H9 (cell line): ENCODE measurements around the gene PIK3CD. TPM values are rescaled to one million over a fixed set of nuclear protein-coding genes. Genes with fewer than 3 reads are reported as not detected.

Source experiments
- DNase-seq: peaks from one replicate; pipeline ENCODE4 v3.0.0-alpha.2; 2017
- H2AFZ ChIP-seq: one replicate; pipeline ENCODE4 v1.6.1; 2013; ENCODE audit warnings: mild to moderate bottlenecking, low read length, control low read depth, moderate library complexity
- H2AK5ac ChIP-seq: 2 replicates; pipeline ENCODE4 v1.6.1; 2013; ENCODE audit warnings: low read length, control low read depth, mixed read lengths; ENCODE audit not compliant: insufficient read length
- H2BK120ac ChIP-seq: one replicate; pipeline ENCODE4 v1.6.1; 2013; ENCODE audit warnings: low read depth, mild to moderate bottlenecking, low read length, control low read depth, inconsistent platforms; ENCODE audit not compliant: poor library complexity, severe bottlenecking
- H2BK12ac ChIP-seq: 2 replicates; pipeline ENCODE4 v1.6.1; 2013; ENCODE audit warnings: low read length, control low read depth, mixed read lengths, low read depth; ENCODE audit not compliant: insufficient read length
- H2BK15ac ChIP-seq: 2 replicates; pipeline ENCODE4 v1.6.1; 2013; ENCODE audit warnings: low read depth, low read length, control low read depth
- H2BK20ac ChIP-seq: one replicate; pipeline ENCODE4 v1.6.1; 2013; ENCODE audit warnings: low read depth, mild to moderate bottlenecking, low read length, control low read depth, inconsistent platforms; ENCODE audit not compliant: poor library complexity, severe bottlenecking
- H2BK5ac ChIP-seq: 2 replicates; pipeline ENCODE4 v1.6.1; 2013; ENCODE audit warnings: low read length, control low read depth, mixed read lengths; ENCODE audit not compliant: insufficient read length
- H3K14ac ChIP-seq: 2 replicates; pipeline ENCODE4 v1.6.1; 2013; ENCODE audit warnings: low read length, control low read depth; ENCODE audit not compliant: insufficient read depth
- H3K18ac ChIP-seq: 2 replicates; pipeline ENCODE4 v1.6.1; 2013; ENCODE audit warnings: low read depth, mild to moderate bottlenecking, mixed read lengths, low read length, control low read depth; ENCODE audit not compliant: insufficient read length
- H3K23ac ChIP-seq: 2 replicates; pipeline ENCODE4 v1.6.1; 2013; ENCODE audit warnings: low read length, control low read depth, mixed read lengths, low read depth; ENCODE audit not compliant: insufficient read length
- H3K23me2 ChIP-seq: 2 replicates; pipeline ENCODE4 v1.6.1; 2013; ENCODE audit warnings: low read depth, mild to moderate bottlenecking, mixed read lengths, low read length, control low read depth; ENCODE audit not compliant: insufficient read length, poor library complexity, severe bottlenecking
- H3K27ac ChIP-seq: 2 replicates; pipeline ENCODE4 v1.5.1; 2013; ENCODE audit warnings: low read length, control low read depth, mixed read lengths, low read depth; ENCODE audit not compliant: insufficient read length
- H3K27me3 ChIP-seq: 2 replicates; pipeline ENCODE4 v1.6.1; 2013; ENCODE audit warnings: low read length, control low read depth, inconsistent platforms; ENCODE audit not compliant: insufficient read depth
- H3K4ac ChIP-seq: 2 replicates; pipeline ENCODE4 v1.6.1; 2013; ENCODE audit warnings: low read depth, mild to moderate bottlenecking, control low read depth, inconsistent platforms, low read length, moderate library complexity
- H3K4me1 ChIP-seq: 2 replicates; pipeline ENCODE4 v1.6.1; 2013; ENCODE audit warnings: low read length, control low read depth, inconsistent platforms; ENCODE audit not compliant: insufficient read depth
- H3K4me2 ChIP-seq: 2 replicates; pipeline ENCODE4 v1.6.1; 2013; ENCODE audit warnings: low read length, control low read depth, mixed read lengths; ENCODE audit not compliant: insufficient read length, insufficient read depth
- H3K56ac ChIP-seq: 2 replicates; pipeline ENCODE4 v1.6.1; 2013; ENCODE audit warnings: low read depth, mild to moderate bottlenecking, mixed read lengths, low read length, control low read depth; ENCODE audit not compliant: insufficient read length
- H3K79me1 ChIP-seq: 2 replicates; pipeline ENCODE4 v1.6.1; 2013; ENCODE audit warnings: low read depth, mild to moderate bottlenecking, moderate library complexity, low read length, control low read depth, inconsistent platforms; ENCODE audit not compliant: insufficient read depth, poor library complexity, severe bottlenecking
- H3K79me2 ChIP-seq: 2 replicates; pipeline ENCODE4 v1.6.1; 2013; ENCODE audit warnings: low read length, control low read depth, inconsistent platforms; ENCODE audit not compliant: insufficient read depth
- H3K9ac ChIP-seq: 2 replicates; pipeline ENCODE4 v1.6.1; 2013; ENCODE audit warnings: low read length, control low read depth, mixed read lengths; ENCODE audit not compliant: insufficient read length; ENCODE audit errors: extremely low read depth
- H3K9me3 ChIP-seq: one replicate; pipeline ENCODE4 v1.6.1; 2013; ENCODE audit warnings: low read depth, low read length, inconsistent platforms; ENCODE audit not compliant: control insufficient read depth
- H3T11ph ChIP-seq: one replicate; pipeline ENCODE4 v1.6.1; 2013; ENCODE audit warnings: mild to moderate bottlenecking, low read length, control low read depth, inconsistent platforms
- H4K20me1 ChIP-seq: one replicate; pipeline ENCODE4 v1.6.1; 2013; ENCODE audit not compliant: control insufficient read depth, insufficient read length, insufficient read depth
- H4K5ac ChIP-seq: 2 replicates; pipeline ENCODE4 v1.6.1; 2013; ENCODE audit warnings: low read depth, mild to moderate bottlenecking, mixed read lengths, low read length, control low read depth; ENCODE audit not compliant: insufficient read length
- H4K8ac ChIP-seq: replicated peaks from 2 replicates; pipeline ENCODE4 v1.6.1; 2013; ENCODE audit warnings: low read length, control low read depth, mixed read lengths, low read depth; ENCODE audit not compliant: insufficient read length
- H4K91ac ChIP-seq: 2 replicates; pipeline ENCODE4 v1.6.1; 2013; ENCODE audit warnings: low read depth, mild to moderate bottlenecking, moderate library complexity, mixed read lengths, low read length, control low read depth; ENCODE audit not compliant: insufficient read length
- H3K27ac Mint-ChIP-seq, 3 experiments: 2 replicates in 2 of 3; 3 replicates in 1 of 3; pipeline ENCODE4 v1.8.0; 2020 to 2021; ENCODE audit warnings: mixed read lengths in 3 of 3, mild to moderate bottlenecking in 1 of 3, moderate library complexity in 1 of 3
- H3K27me3 Mint-ChIP-seq: 2 replicates; pipeline ENCODE4 v1.8.0; 2021; ENCODE audit warnings: low read depth, mild to moderate bottlenecking, moderate library complexity, mixed read lengths
- H3K36me3 Mint-ChIP-seq, 3 experiments: 2 replicates in 2 of 3; 3 replicates in 1 of 3; pipeline ENCODE4 v1.8.0; 2020 to 2021; ENCODE audit warnings: low read depth in 3 of 3, mixed read lengths in 3 of 3; ENCODE audit not compliant: insufficient read depth in 1 of 3
- H3K4me1 Mint-ChIP-seq, 2 experiments: 2 replicates each; pipeline ENCODE4 v1.8.0; 2020; ENCODE audit warnings: mixed read lengths in 2 of 2
- H3K4me3 Mint-ChIP-seq, 2 experiments: 2 replicates in 1 of 2; 3 replicates in 1 of 2; pipeline ENCODE4 v1.8.0; 2020 to 2021; ENCODE audit warnings: mild to moderate bottlenecking in 2 of 2, mixed read lengths in 2 of 2, moderate library complexity in 1 of 2
- H3K9me3 Mint-ChIP-seq, 2 experiments: 2 replicates in 1 of 2; 3 replicates in 1 of 2; pipeline ENCODE4 v1.8.0; 2020; ENCODE audit warnings: mild to moderate bottlenecking in 2 of 2, mixed read lengths in 2 of 2, moderate library complexity in 1 of 2
- WGBS: extraction: QIAGEN DNeasy Blood & Tissue Kit; methylation state at CpG from one replicate; pipeline ENCODE4 v1.1.7; 2013; ENCODE audit warnings: missing lambda C conversion rate, low lambda C conversion rate, mixed read lengths; ENCODE audit not compliant: insufficient read length; ENCODE audit errors: extremely low coverage; 5-methylcytosine and 5-hydroxymethylcytosine counted together
- total RNA-seq: library from RNA; stranded (reverse); gene quantifications from 2 replicates; pipeline ENCODE4 v1.2.1, GENCODE V29; 2021
- TF ChIP-seq, protein P1 (sequence below): fragments of 200-600 bp; sonication (generic); conservative IDR thresholded peaks from 3 replicates; pipeline ENCODE4 v1.8.0; 2021; ENCODE audit warnings: antibody characterized with exemption, mild to moderate bottlenecking

The PIK3CD gene
- total RNA-seq, 1 experiment from 2014 or later: 10.0 TPM

DNA sequence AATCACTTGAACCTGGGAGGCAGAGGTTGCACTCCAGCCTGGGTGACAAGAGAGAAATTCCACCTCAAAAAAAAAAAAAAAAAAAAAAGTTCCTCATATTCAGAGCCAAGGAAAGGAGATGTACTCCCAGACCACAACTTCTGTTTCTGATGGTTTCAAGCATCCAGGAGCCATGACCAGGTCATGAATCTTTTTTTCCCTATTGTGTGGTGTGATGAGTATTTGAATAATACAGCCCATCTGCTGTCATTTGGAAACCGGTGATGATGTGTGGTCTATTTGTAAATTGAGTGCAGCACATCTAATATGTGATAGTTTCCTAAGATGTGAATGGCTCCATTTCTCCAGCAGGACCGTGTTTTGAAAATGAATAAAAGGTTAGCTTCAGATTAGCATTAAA, 18.6 kb downstream of the PIK3CD start:
- DNase-seq: no peak
- WGBS: no CpG with 5 or more reads among the region's 2 CpGs
- H3K27ac Mint-ChIP-seq: no peak overlapping the region

More for the DNA sequence above, 18.6 kb downstream of the PIK3CD start:
- Histone ChIP-seq H2BK12ac (no peak overlapping the region), H3K23ac (no peak overlapping the region), H3K18ac (no peak overlapping the region), H3K23me2 (no peaks in the 10 kb centered on the region), H3T11ph (no peak overlapping the region), H2BK120ac (no peak overlapping the region), H3K9me3 (no peaks in the 10 kb centered on the region), H4K91ac (no peak overlapping the region), H2BK20ac (no peak overlapping the region), H4K8ac (no peak overlapping the region), H3K79me2 (no peaks in the 10 kb centered on the region), H2BK15ac (no peak overlapping the region), H3K4ac (no peak overlapping the region), H3K27me3 (no peaks in the 10 kb centered on the region), H3K9ac (no peak overlapping the region), H2AK5ac (no peak overlapping the region), H4K20me1 (no peaks in the 10 kb centered on the region), H3K4me2 (no peak overlapping the region), H3K27ac (no peak overlapping the region), H3K79me1 (no peaks in the 10 kb centered on the region), H2AFZ (no peak overlapping the region), H3K4me1 (no peaks in the 10 kb centered on the region), H3K14ac (no peak overlapping the region), H2BK5ac (no peak overlapping the region), H4K5ac (no peak overlapping the region), H3K56ac (no peak overlapping the region)
- 0 out of 2 replicates have a peak, but pooled peaks cover 3% of the 10 kb centered on the region for H3K27me3 Mint-ChIP-seq
- no peaks in the 10 kb centered on the region for H3K9me3 Mint-ChIP-seq
- peaks cover 0 to 3% of the 10 kb centered on the region in 2 experiments; a peak in 1 of 4 replicates for H3K4me1 Mint-ChIP-seq
- TF ChIP-seq, protein P1, sequence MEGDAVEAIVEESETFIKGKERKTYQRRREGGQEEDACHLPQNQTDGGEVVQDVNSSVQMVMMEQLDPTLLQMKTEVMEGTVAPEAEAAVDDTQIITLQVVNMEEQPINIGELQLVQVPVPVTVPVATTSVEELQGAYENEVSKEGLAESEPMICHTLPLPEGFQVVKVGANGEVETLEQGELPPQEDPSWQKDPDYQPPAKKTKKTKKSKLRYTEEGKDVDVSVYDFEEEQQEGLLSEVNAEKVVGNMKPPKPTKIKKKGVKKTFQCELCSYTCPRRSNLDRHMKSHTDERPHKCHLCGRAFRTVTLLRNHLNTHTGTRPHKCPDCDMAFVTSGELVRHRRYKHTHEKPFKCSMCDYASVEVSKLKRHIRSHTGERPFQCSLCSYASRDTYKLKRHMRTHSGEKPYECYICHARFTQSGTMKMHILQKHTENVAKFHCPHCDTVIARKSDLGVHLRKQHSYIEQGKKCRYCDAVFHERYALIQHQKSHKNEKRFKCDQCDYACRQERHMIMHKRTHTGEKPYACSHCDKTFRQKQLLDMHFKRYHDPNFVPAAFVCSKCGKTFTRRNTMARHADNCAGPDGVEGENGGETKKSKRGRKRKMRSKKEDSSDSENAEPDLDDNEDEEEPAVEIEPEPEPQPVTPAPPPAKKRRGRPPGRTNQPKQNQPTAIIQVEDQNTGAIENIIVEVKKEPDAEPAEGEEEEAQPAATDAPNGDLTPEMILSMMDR: no peak
- no peaks in the 10 kb centered on the region for H3K36me3 Mint-ChIP-seq
- H3K4me3 Mint-ChIP-seq: no peak overlapping the region
